Measurements from ENCODE around the gene KIF16B.

The KIF16B gene

DNA sequence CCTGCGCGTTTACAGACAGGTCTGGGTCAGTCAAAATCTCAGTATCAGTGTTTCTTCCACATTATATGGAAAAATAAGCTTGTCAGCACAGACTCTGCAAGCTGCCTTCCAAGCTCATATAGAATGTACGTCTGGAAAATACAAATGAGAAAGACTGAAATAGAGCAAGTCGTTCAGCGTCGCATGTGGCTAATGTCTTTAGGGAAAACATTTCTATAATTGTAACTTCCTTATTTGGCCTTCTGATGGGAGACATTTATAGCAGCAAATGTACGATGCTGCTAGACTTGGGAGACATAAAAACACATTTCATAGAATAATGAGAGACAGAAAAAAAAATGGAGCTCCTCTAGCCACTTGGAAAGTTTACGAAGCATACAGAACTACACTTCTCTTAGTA is 122.2 kb downstream of the KIF16B start:
- CTCF ChIA-PET: interaction anchor here (1.5 kb wide), 1 partner anchor 25 kb away, joined by 3 read pairs; no protein-coding TSS in a partner anchor

DNA sequence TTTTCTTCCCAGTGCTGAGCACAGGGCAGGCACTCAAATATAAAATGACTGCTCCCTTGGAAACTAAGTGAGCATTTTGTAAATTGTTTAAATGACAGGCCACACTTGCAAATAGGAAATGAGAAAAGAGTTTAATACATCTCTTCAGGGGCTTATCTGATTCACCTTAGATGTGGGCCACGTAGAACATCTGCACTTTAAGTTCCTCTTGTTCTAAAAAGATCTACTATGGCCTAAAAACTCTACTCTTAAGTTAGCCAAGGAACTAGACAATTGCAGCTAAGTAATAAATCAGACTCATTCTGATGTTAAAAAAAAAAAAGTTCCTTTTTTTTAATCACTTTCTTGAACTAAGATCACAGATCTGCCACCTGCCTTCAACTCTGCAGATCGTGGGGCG is 126.3 kb downstream of the KIF16B start:
- CTCF ChIA-PET: interaction anchor here (0.6 kb wide), 2 partner anchors 130 to 926 kb away, joined by 3 read pairs; no protein-coding TSS in a partner anchor
- H3K36me3 ChIP-seq (ENCODE audit: control insufficient read depth in 2 of 2, insufficient read depth in 1 of 2, low read length in 2 of 2): no peaks in the 10 kb centered on the region
- H3K9me3 ChIP-seq (ENCODE audit: control insufficient read depth, insufficient read depth, low read depth, low read length): no peaks in the 10 kb centered on the region

More for the DNA sequence above, 122.2 kb downstream of the KIF16B start:
- no peak overlapping the region for H3K27ac ChIP-seq (ENCODE audit: extremely low read depth, low read depth, low read length)
- TF ChIP-seq, protein P1, sequence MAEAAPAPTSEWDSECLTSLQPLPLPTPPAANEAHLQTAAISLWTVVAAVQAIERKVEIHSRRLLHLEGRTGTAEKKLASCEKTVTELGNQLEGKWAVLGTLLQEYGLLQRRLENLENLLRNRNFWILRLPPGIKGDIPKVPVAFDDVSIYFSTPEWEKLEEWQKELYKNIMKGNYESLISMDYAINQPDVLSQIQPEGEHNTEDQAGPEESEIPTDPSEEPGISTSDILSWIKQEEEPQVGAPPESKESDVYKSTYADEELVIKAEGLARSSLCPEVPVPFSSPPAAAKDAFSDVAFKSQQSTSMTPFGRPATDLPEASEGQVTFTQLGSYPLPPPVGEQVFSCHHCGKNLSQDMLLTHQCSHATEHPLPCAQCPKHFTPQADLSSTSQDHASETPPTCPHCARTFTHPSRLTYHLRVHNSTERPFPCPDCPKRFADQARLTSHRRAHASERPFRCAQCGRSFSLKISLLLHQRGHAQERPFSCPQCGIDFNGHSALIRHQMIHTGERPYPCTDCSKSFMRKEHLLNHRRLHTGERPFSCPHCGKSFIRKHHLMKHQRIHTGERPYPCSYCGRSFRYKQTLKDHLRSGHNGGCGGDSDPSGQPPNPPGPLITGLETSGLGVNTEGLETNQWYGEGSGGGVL (tag by site-specific recombination; IDR thresholded peaks at IDR 0.05): no peak
- TF ChIP-seq, protein P2, sequence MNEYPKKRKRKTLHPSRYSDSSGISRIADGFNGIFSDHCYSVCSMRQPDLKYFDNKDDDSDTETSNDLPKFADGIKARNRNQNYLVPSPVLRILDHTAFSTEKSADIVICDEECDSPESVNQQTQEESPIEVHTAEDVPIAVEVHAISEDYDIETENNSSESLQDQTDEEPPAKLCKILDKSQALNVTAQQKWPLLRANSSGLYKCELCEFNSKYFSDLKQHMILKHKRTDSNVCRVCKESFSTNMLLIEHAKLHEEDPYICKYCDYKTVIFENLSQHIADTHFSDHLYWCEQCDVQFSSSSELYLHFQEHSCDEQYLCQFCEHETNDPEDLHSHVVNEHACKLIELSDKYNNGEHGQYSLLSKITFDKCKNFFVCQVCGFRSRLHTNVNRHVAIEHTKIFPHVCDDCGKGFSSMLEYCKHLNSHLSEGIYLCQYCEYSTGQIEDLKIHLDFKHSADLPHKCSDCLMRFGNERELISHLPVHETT (tag by site-specific recombination; IDR thresholded peaks at IDR 0.05): no peak
- no peak for TF ChIP-seq GLIS2 (tag by site-specific recombination; IDR thresholded peaks at IDR 0.05)
- POLR2A ChIA-PET: no interaction called here
- H3K36me3 ChIP-seq (ENCODE audit: control insufficient read depth in 2 of 2, insufficient read depth in 1 of 2, low read length in 2 of 2): no peaks in the 10 kb centered on the region
- no peaks in the 10 kb centered on the region for H3K4me1 ChIP-seq (ENCODE audit: control insufficient read depth, insufficient read depth, low read length)
- no peaks in the 10 kb centered on the region for H3K9me3 ChIP-seq (ENCODE audit: control insufficient read depth, insufficient read depth, low read depth, low read length)
- no peak overlapping the region for H3K4me3 ChIP-seq (ENCODE audit: low read depth, low read length)

DNA sequence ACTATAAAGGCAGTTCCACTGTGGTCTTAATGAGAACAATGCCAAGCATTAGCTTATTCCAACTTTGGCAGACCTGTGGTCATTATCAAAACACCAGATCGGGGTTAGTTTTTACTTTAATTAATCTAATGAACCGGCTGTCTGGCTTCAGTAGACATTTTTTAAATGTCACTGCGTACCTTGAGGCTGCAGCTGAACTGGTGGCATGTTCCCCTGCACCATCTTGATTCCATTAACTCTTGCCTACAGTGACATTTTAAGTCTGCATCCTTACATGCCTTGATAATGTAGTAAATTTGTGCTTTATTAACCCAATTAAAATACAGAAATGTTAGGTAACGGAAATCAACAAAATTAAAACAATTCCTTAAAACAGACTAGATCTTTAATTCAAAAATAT is 127.0 kb downstream of the KIF16B start:
- no peak overlapping the region for H3K4me3 ChIP-seq (ENCODE audit: low read depth, low read length)
- no peak overlapping the region for H3K27ac ChIP-seq (ENCODE audit: extremely low read depth, low read depth, low read length)
- H3K36me3 ChIP-seq (ENCODE audit: control insufficient read depth in 2 of 2, insufficient read depth in 1 of 2, low read length in 2 of 2): no peaks in the 10 kb centered on the region
- no peak for TF ChIP-seq ZNF707 (tag by site-specific recombination; IDR thresholded peaks at IDR 0.05)
- TF ChIP-seq ZNF341 (tag by site-specific recombination; IDR thresholded peaks at IDR 0.05; ENCODE audit: low read depth): no peak
- no peak for TF ChIP-seq ZNF335 (tag by site-specific recombination; conservative IDR thresholded peaks at IDR 0.05)
- no peak for TF ChIP-seq ZNF600 (tag by site-specific recombination; IDR thresholded peaks at IDR 0.05)
- TF ChIP-seq, protein P3, sequence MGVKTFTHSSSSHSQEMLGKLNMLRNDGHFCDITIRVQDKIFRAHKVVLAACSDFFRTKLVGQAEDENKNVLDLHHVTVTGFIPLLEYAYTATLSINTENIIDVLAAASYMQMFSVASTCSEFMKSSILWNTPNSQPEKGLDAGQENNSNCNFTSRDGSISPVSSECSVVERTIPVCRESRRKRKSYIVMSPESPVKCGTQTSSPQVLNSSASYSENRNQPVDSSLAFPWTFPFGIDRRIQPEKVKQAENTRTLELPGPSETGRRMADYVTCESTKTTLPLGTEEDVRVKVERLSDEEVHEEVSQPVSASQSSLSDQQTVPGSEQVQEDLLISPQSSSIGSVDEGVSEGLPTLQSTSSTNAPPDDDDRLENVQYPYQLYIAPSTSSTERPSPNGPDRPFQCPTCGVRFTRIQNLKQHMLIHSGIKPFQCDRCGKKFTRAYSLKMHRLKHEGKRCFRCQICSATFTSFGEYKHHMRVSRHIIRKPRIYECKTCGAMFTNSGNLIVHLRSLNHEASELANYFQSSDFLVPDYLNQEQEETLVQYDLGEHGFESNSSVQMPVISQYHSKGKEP (tag by site-specific recombination; IDR thresholded peaks at IDR 0.05): no peak
- TF ChIP-seq ZNF16 (tag by site-specific recombination; IDR thresholded peaks at IDR 0.05; ENCODE audit: low read depth): no peak
- no peaks in the 10 kb centered on the region for H3K4me1 ChIP-seq (ENCODE audit: control insufficient read depth, insufficient read depth, low read length)
- CTCF ChIA-PET: interaction anchor here (0.6 kb wide), 2 partner anchors 129 to 926 kb away, joined by 3 read pairs; no protein-coding TSS in a partner anchor
- POLR2A ChIA-PET: no interaction called here
- H3K9me3 ChIP-seq (ENCODE audit: control insufficient read depth, insufficient read depth, low read depth, low read length): no peaks in the 10 kb centered on the region

More for the DNA sequence above, 126.3 kb downstream of the KIF16B start:
- POLR2A ChIA-PET: no interaction called here
- Histone ChIP-seq H3K4me3 (ENCODE audit: low read depth, low read length) (no peak overlapping the region), H3K4me1 (ENCODE audit: control insufficient read depth, insufficient read depth, low read length) (no peaks in the 10 kb centered on the region), H3K27ac (ENCODE audit: extremely low read depth, low read depth, low read length) (no peak overlapping the region)
- TF ChIP-seq ZNF354C (tag by site-specific recombination; IDR thresholded peaks at IDR 0.05; ENCODE audit: borderline replicate concordance, low read depth) (no peak), ZNF830 (tag by site-specific recombination; IDR thresholded peaks at IDR 0.05; ENCODE audit: low read depth) (no peak), ZNF426 (tag by site-specific recombination; IDR thresholded peaks at IDR 0.05) (no peak), ZNF223 (tag by site-specific recombination; IDR thresholded peaks at IDR 0.05) (no peak), ZNF416 (tag by site-specific recombination; IDR thresholded peaks at IDR 0.05) (no peak), ZNF664 (tag by site-specific recombination; IDR thresholded peaks at IDR 0.05) (no peak), ZNF658 (tag by site-specific recombination; IDR thresholded peaks at IDR 0.05) (no peak), ZFP41 (tag by site-specific recombination; IDR thresholded peaks at IDR 0.05; ENCODE audit: borderline replicate concordance) (no peak), ZNF132 (tag by site-specific recombination; IDR thresholded peaks at IDR 0.05; ENCODE audit: borderline replicate concordance) (no peak), ZEB2 (tag by site-specific recombination; IDR thresholded peaks at IDR 0.05) (no peak), GFI1B (tag by site-specific recombination; IDR thresholded peaks at IDR 0.05) (no peak), ZNF777 (tag by site-specific recombination; IDR thresholded peaks at IDR 0.05; ENCODE audit: borderline replicate concordance) (no peak), ZNF654 (tag by site-specific recombination; IDR thresholded peaks at IDR 0.05; ENCODE audit: low read depth) (no peak)
- TF ChIP-seq, protein P4, sequence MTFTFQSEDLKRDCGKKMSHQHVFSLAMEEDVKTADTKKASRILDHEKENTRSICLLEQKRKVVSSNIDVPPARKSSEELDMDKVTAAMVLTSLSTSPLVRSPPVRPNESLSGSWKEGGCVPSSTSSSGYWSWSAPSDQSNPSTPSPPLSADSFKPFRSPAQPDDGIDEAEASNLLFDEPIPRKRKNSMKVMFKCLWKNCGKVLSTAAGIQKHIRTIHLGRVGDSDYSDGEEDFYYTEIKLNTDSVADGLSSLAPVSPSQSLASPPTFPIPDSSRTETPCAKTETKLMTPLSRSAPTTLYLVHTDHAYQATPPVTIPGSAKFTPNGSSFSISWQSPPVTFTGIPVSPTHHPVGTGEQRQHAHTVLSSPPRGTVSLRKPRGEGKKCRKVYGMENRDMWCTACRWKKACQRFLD (tag by site-specific recombination; IDR thresholded peaks at IDR 0.05): no peak
- TF ChIP-seq, protein P5, sequence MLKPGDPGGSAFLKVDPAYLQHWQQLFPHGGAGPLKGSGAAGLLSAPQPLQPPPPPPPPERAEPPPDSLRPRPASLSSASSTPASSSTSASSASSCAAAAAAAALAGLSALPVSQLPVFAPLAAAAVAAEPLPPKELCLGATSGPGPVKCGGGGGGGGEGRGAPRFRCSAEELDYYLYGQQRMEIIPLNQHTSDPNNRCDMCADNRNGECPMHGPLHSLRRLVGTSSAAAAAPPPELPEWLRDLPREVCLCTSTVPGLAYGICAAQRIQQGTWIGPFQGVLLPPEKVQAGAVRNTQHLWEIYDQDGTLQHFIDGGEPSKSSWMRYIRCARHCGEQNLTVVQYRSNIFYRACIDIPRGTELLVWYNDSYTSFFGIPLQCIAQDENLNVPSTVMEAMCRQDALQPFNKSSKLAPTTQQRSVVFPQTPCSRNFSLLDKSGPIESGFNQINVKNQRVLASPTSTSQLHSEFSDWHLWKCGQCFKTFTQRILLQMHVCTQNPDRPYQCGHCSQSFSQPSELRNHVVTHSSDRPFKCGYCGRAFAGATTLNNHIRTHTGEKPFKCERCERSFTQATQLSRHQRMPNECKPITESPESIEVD (tag by site-specific recombination; IDR thresholded peaks at IDR 0.05): no peak
- TF ChIP-seq, protein P6, sequence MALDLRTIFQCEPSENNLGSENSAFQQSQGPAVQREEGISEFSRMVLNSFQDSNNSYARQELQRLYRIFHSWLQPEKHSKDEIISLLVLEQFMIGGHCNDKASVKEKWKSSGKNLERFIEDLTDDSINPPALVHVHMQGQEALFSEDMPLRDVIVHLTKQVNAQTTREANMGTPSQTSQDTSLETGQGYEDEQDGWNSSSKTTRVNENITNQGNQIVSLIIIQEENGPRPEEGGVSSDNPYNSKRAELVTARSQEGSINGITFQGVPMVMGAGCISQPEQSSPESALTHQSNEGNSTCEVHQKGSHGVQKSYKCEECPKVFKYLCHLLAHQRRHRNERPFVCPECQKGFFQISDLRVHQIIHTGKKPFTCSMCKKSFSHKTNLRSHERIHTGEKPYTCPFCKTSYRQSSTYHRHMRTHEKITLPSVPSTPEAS (tag by site-specific recombination; IDR thresholded peaks at IDR 0.05): no peak

All from HEK293 (cell line).